ENCODE results near the gene ADORA1. TPM values are rescaled to one million over a fixed set of nuclear protein-coding genes. Genes with fewer than 3 reads are reported as not detected.

The ADORA1 gene
- polyA plus RNA-seq, 6 donors from 2014 or later: not detected

- Mint-ChIP-seq H3K36me3 (no peaks in the 10 kb centered on the region), H3K27me3 (peaks cover 51 to 83% (median 69%) of the 10 kb centered on the region in 3 donors), H3K4me3 (peak overlapping the region in 1 of 8 donors; percentile 63), H3K27ac (no peak overlapping the region), H3K9me3 (peaks cover 0 to 2% (median 0%) of the 10 kb centered on the region in 7 donors), H3K4me1 (peaks cover 0 to 5% (median 4%) of the 10 kb centered on the region in 3 donors)
- ATAC-seq (ENCODE audit: low read depth in 2 of 2) (no peak), DNase-seq (no peak)
Measured at GRCh38 chr1:203120325-203121153, 7.0 kb upstream of the ADORA1 start.

GRCh38 chr1:203121186-203122015, 6.1 kb upstream of the ADORA1 start:
- ATAC-seq (ENCODE audit: low read depth in 2 of 2) (no peak), DNase-seq (no peak)
- Mint-ChIP-seq H3K36me3 (no peaks in the 10 kb centered on the region), H3K9me3 (peaks cover 0 to 2% (median 0%) of the 10 kb centered on the region in 7 donors), H3K4me1 (peaks cover 5 to 10% (median 7%) of the 10 kb centered on the region in 3 donors), H3K27ac (no peak overlapping the region), H3K27me3 (peaks cover 59 to 85% (median 72%) of the 10 kb centered on the region in 3 donors), H3K4me3 (no peak overlapping the region)

GRCh38 chr1:203122159-203122558, 5.4 kb upstream of the ADORA1 start:
- ATAC-seq (ENCODE audit: low read depth in 2 of 2) (no peak), DNase-seq (no peak)
- H3K4me1 Mint-ChIP-seq: peaks cover 12 to 15% (median 14%) of the 10 kb centered on the region in 3 donors
- no peak overlapping the region for H3K4me3 Mint-ChIP-seq
- H3K36me3 Mint-ChIP-seq: peaks cover 0 to 6% of the 10 kb centered on the region in 2 donors
- no peak overlapping the region for H3K27ac Mint-ChIP-seq
- H3K27me3 Mint-ChIP-seq: peaks cover 64 to 87% (median 78%) of the 10 kb centered on the region in 3 donors
- peaks cover 0 to 2% (median 0%) of the 10 kb centered on the region in 7 donors for H3K9me3 Mint-ChIP-seq

GRCh38 chr1:203124011-203124410, 3.5 kb upstream of the ADORA1 start:
- ATAC-seq (ENCODE audit: low read depth in 2 of 2) (no peak), DNase-seq (no peak)
- peaks cover 64 to 88% (median 86%) of the 10 kb centered on the region in 3 donors for H3K27me3 Mint-ChIP-seq
- H3K36me3 Mint-ChIP-seq: peaks cover 0 to 9% of the 10 kb centered on the region in 2 donors
- no peak overlapping the region for H3K4me3 Mint-ChIP-seq
- H3K27ac Mint-ChIP-seq: no peak overlapping the region
- H3K4me1 Mint-ChIP-seq: peaks cover 23 to 26% (median 23%) of the 10 kb centered on the region in 3 donors
- no peaks in the 10 kb centered on the region for H3K9me3 Mint-ChIP-seq

- peaks cover 62 to 92% (median 86%) of the 10 kb centered on the region in 3 donors for H3K27me3 Mint-ChIP-seq
- H3K4me3 Mint-ChIP-seq: peak overlapping the region in 1 of 8 donors; percentile 59
- H3K9me3 Mint-ChIP-seq: no peaks in the 10 kb centered on the region
- H3K4me1 Mint-ChIP-seq: peaks cover 23 to 26% (median 23%) of the 10 kb centered on the region in 3 donors
- H3K36me3 Mint-ChIP-seq: peaks cover 0 to 9% of the 10 kb centered on the region in 2 donors
- ATAC-seq (ENCODE audit: low read depth in 2 of 2): no peak
- H3K27ac Mint-ChIP-seq: no peak overlapping the region
- DNase-seq: no peak
Measured at GRCh38 chr1:203124546-203125317, 2.8 kb upstream of the ADORA1 start.

- Mint-ChIP-seq H3K36me3 (peaks cover 0 to 9% of the 10 kb centered on the region in 2 donors), H3K27ac (no peak overlapping the region), H3K4me3 (peak overlapping the region in 4 of 8 donors; percentile 5 to 60 (median 48)), H3K9me3 (no peaks in the 10 kb centered on the region), H3K27me3 (peaks cover 47 to 81% (median 81%) of the 10 kb centered on the region in 3 donors), H3K4me1 (peaks cover 23 to 26% (median 23%) of the 10 kb centered on the region in 3 donors)
- DNase-seq (no peak), ATAC-seq (ENCODE audit: low read depth in 2 of 2) (no peak)
Measured at GRCh38 chr1:203126151-203126865, 1.2 kb upstream of the ADORA1 start.

GRCh38 chr1:203126866-203127665, 460 bp upstream of the ADORA1 start:
- ATAC-seq (ENCODE audit: low read depth in 2 of 2) (no peak), DNase-seq (no peak)
- Mint-ChIP-seq H3K27me3 (peaks cover 40 to 80% (median 78%) of the 10 kb centered on the region in 3 donors), H3K4me3 (peak overlapping the region in 7 of 8 donors; percentile 54 to 77 (median 63)), H3K9me3 (no peaks in the 10 kb centered on the region), H3K27ac (peak overlapping the region in 1 of 6 donors; percentile 60), H3K36me3 (peaks cover 0 to 9% of the 10 kb centered on the region in 2 donors), H3K4me1 (peaks cover 19 to 26% (median 23%) of the 10 kb centered on the region in 3 donors)

GRCh38 chr1:203128431-203128715, 847 bp downstream of the ADORA1 start:
- no peaks in the 10 kb centered on the region for H3K9me3 Mint-ChIP-seq
- ATAC-seq (ENCODE audit: low read depth in 2 of 2) (no peak), DNase-seq (no peak)
- peaks cover 36 to 77% (median 72%) of the 10 kb centered on the region in 3 donors for H3K27me3 Mint-ChIP-seq
- H3K4me1 Mint-ChIP-seq: peaks cover 19 to 26% (median 23%) of the 10 kb centered on the region in 3 donors
- peak overlapping the region in 5 of 8 donors; percentile 30 to 70 (median 51) for H3K4me3 Mint-ChIP-seq
- H3K27ac Mint-ChIP-seq: no peak overlapping the region
- H3K36me3 Mint-ChIP-seq: peaks cover 0 to 9% of the 10 kb centered on the region in 2 donors

- peak overlapping the region in 2 of 6 donors; percentile 65 to 85 for H3K27ac Mint-ChIP-seq
- H3K4me3 Mint-ChIP-seq: peak overlapping the region in 4 of 8 donors; percentile 30 to 66 (median 44)
- peaks cover 31 to 75% (median 67%) of the 10 kb centered on the region in 3 donors for H3K27me3 Mint-ChIP-seq
- ATAC-seq (ENCODE audit: low read depth in 2 of 2): no peak
- H3K9me3 Mint-ChIP-seq: no peaks in the 10 kb centered on the region
- no peak for DNase-seq
- H3K4me1 Mint-ChIP-seq: peaks cover 19 to 26% (median 23%) of the 10 kb centered on the region in 3 donors
- peaks cover 0 to 9% of the 10 kb centered on the region in 2 donors for H3K36me3 Mint-ChIP-seq
Measured at GRCh38 chr1:203128716-203129500, 1.4 kb downstream of the ADORA1 start.

GRCh38 chr1:203129501-203130231, 2.1 kb downstream of the ADORA1 start:
- peaks cover 19 to 26% (median 23%) of the 10 kb centered on the region in 3 donors for H3K4me1 Mint-ChIP-seq
- no peak for DNase-seq
- H3K27me3 Mint-ChIP-seq: peaks cover 27 to 72% (median 60%) of the 10 kb centered on the region in 3 donors
- H3K9me3 Mint-ChIP-seq: no peaks in the 10 kb centered on the region
- peak overlapping the region in 1 of 6 donors; percentile 85 for H3K27ac Mint-ChIP-seq
- no peak overlapping the region for H3K4me3 Mint-ChIP-seq
- ATAC-seq (ENCODE audit: low read depth in 2 of 2): no peak
- H3K36me3 Mint-ChIP-seq: peaks cover 0 to 9% of the 10 kb centered on the region in 2 donors

Measured in naive B cell (primary cell).